Subcutaneous adipose tissue (tissue), 4 donors: ENCODE data around the gene DEPDC5. TPM values are rescaled to one million over a fixed set of nuclear protein-coding genes. Genes with fewer than 3 reads are reported as not detected.

Source experiments
- CTCF ChIP-seq: fragments of 450-650 bp; IDR thresholded peaks from one replicate; pipeline ENCODE4 v1.5.1; 2016; ENCODE audit warnings: low read depth, mild to moderate bottlenecking, control low read depth, antibody characterized with exemption, moderate library complexity
- total RNA-seq, 4 donors: library from RNA; depleted of rRNA; stranded (reverse); fragments of >200 nt; gene quantifications; one replicate each; pipeline ENCODE4 v1.1.0, GENCODE V29; 2016

Gene DEPDC5
- total RNA-seq, 4 donors from 2014 or later, result 13.2 to 15.6 (median 15.0) TPM

- TF ChIP-seq CTCF, result no peak
Measured at GRCh38 chr22:31948002-31948401, 194.2 kb downstream of the DEPDC5 start.

- TF ChIP-seq CTCF, result no peak
Measured at GRCh38 chr22:31950226-31950625, 196.4 kb downstream of the DEPDC5 start.

GRCh38 chr22:31951194-31952093 lies 197.6 kb downstream of the DEPDC5 start:
- no peak for TF ChIP-seq CTCF

GRCh38 chr22:31952094-31952401 lies 198.2 kb downstream of the DEPDC5 start:
- TF ChIP-seq CTCF, result no peak

- TF ChIP-seq CTCF, result no peak
Measured at GRCh38 chr22:31952472-31952871, 198.7 kb downstream of the DEPDC5 start.

- no peak for TF ChIP-seq CTCF
Measured at GRCh38 chr22:31953261-31953660, 199.4 kb downstream of the DEPDC5 start.

- no peak for TF ChIP-seq CTCF
Measured at GRCh38 chr22:31954535-31955523, 201.0 kb downstream of the DEPDC5 start.
